Measurements from ENCODE around the gene SLC4A11.

DNA sequence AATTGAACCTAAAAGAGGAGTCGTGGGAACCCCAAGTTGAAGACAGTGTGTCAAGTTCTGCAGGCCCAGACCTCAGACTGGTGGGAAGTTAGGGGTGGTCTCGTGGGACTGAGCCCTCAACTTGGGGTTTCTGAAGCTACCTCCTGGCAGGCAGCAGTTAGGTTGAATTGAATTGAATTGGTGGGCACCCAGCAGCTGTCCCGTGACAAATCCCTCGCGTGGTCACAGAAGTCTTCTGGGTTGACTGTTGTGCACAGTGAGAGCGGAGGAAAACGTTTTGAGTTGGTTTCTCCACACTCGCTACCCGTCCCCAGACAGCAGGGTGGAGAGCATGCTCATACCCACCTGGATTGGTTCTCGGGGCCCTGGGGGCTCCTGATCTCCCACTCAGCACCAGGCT is 12.9 kb downstream of the SLC4A11 start:
- TF ChIP-seq, protein P1, sequence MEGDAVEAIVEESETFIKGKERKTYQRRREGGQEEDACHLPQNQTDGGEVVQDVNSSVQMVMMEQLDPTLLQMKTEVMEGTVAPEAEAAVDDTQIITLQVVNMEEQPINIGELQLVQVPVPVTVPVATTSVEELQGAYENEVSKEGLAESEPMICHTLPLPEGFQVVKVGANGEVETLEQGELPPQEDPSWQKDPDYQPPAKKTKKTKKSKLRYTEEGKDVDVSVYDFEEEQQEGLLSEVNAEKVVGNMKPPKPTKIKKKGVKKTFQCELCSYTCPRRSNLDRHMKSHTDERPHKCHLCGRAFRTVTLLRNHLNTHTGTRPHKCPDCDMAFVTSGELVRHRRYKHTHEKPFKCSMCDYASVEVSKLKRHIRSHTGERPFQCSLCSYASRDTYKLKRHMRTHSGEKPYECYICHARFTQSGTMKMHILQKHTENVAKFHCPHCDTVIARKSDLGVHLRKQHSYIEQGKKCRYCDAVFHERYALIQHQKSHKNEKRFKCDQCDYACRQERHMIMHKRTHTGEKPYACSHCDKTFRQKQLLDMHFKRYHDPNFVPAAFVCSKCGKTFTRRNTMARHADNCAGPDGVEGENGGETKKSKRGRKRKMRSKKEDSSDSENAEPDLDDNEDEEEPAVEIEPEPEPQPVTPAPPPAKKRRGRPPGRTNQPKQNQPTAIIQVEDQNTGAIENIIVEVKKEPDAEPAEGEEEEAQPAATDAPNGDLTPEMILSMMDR (IDR thresholded peaks at IDR 0.05 in 4 of 5, conservative IDR thresholded peaks at IDR 0.05 in 1 of 5): no peak
- no peak for TF ChIP-seq POLR2A (IDR thresholded peaks at IDR 0.05)

All from gastrocnemius medialis (tissue), 4 donors.